AML-193 (cell line): Measurements from ENCODE around the gene LTBP2.
"Not testable (repeated sequence)": the region's sequence is repeated elsewhere in the genome, so short reads cannot be mapped to it uniquely, and the experiment has no call there.

ENCODE experiments used
- DNase-seq, 2 experiments: peaks; one replicate each; lab custom pipeline; 2025; lab: John Stamatoyannopoulos, UW

Gene LTBP2

GRCh38 chr14:74551001-74551400, 61.0 kb downstream of the LTBP2 start:
- no peak for DNase-seq

GRCh38 chr14:74550071-74550470, 62.0 kb downstream of the LTBP2 start:
- no peak for DNase-seq

- no peak for DNase-seq
Measured at GRCh38 chr14:74549588-74549987, 62.4 kb downstream of the LTBP2 start.

- no peak for DNase-seq
Measured at GRCh38 chr14:74548881-74549280, 63.2 kb downstream of the LTBP2 start.

- no peak for DNase-seq
Measured at GRCh38 chr14:74547331-74547927, 64.6 kb downstream of the LTBP2 start.

- DNase-seq: no peak
Measured at GRCh38 chr14:74546416-74546815, 65.6 kb downstream of the LTBP2 start.

GRCh38 chr14:74545386-74545785, 66.7 kb downstream of the LTBP2 start:
- no peak for DNase-seq

GRCh38 chr14:74543771-74544438, 68.1 kb downstream of the LTBP2 start:
- DNase-seq: no peak

GRCh38 chr14:74542056-74542685, 69.9 kb downstream of the LTBP2 start:
- DNase-seq: no peak

GRCh38 chr14:74541225-74541624, 70.8 kb downstream of the LTBP2 start:
- no peak for DNase-seq

GRCh38 chr14:74539503-74539902, 72.5 kb downstream of the LTBP2 start:
- no peak for DNase-seq

- DNase-seq: no peak
Measured at GRCh38 chr14:74538411-74539391, 73.3 kb downstream of the LTBP2 start.

- DNase-seq: not testable (repeated sequence)
Measured at GRCh38 chr14:74536336-74536735, 75.7 kb downstream of the LTBP2 start.

- no peak for DNase-seq
Measured at GRCh38 chr14:74535756-74536325, 76.2 kb downstream of the LTBP2 start.

GRCh38 chr14:74533576-74533975, 78.5 kb downstream of the LTBP2 start:
- DNase-seq: no peak

GRCh38 chr14:74532246-74532645, 79.8 kb downstream of the LTBP2 start:
- DNase-seq: no peak

- no peak for DNase-seq
Measured at GRCh38 chr14:74531467-74531866, 80.6 kb downstream of the LTBP2 start.

GRCh38 chr14:74531006-74531405, 81.0 kb downstream of the LTBP2 start:
- no peak for DNase-seq

GRCh38 chr14:74528886-74529285, 83.2 kb downstream of the LTBP2 start:
- no peak for DNase-seq

- no peak for DNase-seq
Measured at GRCh38 chr14:74528406-74528805, 83.6 kb downstream of the LTBP2 start.

- DNase-seq: no peak
Measured at GRCh38 chr14:74527736-74528280, 84.2 kb downstream of the LTBP2 start.
